Kidney (tissue), 14 donors: ENCODE measurements around the gene GGT6. TPM values are rescaled to one million over a fixed set of nuclear protein-coding genes. Genes with fewer than 3 reads are reported as not detected.

ENCODE experiments used
- DNase-seq, 5 donors: peaks; one replicate each; pipeline ENCODE4 v3.0.0-alpha.2; 2013 to 2020
- FAIRE-seq: peaks from 2 replicates; lab custom pipeline; 2012; peaks lifted over from hg19 to GRCh38; lab: Jason Lieb, UNC
- H3K27ac ChIP-seq, 2 donors: one replicate each; pipeline ENCODE4 v1.7.0; 2013; ENCODE audit warnings: low read depth in 2 of 2, low read length in 2 of 2, inconsistent platforms in 1 of 2
- H3K27me3 ChIP-seq: one replicate; pipeline ENCODE4 v1.7.1; 2013; ENCODE audit warnings: low read length, inconsistent platforms; ENCODE audit not compliant: control insufficient read depth, insufficient read depth
- H3K36me3 ChIP-seq, 3 donors: one replicate each; pipeline versions ENCODE4 v1.7.0 to v1.7.1; 2013; ENCODE audit warnings: low read length in 3 of 3, control low read depth in 1 of 3, inconsistent platforms in 1 of 3; ENCODE audit not compliant: insufficient read depth in 3 of 3, control insufficient read depth in 2 of 3
- H3K4me1 ChIP-seq, 3 donors: one replicate each; pipeline versions ENCODE4 v1.7.0 to v1.7.1; 2013; ENCODE audit warnings: low read length in 3 of 3, inconsistent platforms in 1 of 3, low read depth in 1 of 3; ENCODE audit not compliant: control insufficient read depth in 2 of 3, insufficient read depth in 2 of 3
- H3K4me3 ChIP-seq, 3 donors: one replicate each; pipeline versions ENCODE4 v1.7.0 to v1.8.1; 2013; ENCODE audit warnings: low read length in 3 of 3, control low read depth in 1 of 3, inconsistent platforms in 1 of 3
- H3K9ac ChIP-seq, 3 donors: one replicate each; pipeline versions ENCODE4 v1.7.0 to v1.7.1; 2013; ENCODE audit warnings: low read length in 3 of 3, control low read depth in 1 of 3, inconsistent platforms in 1 of 3
- H3K9me3 ChIP-seq, 3 donors: one replicate each; pipeline versions ENCODE4 v1.7.0 to v1.7.1; 2013; ENCODE audit warnings: low read length in 3 of 3, control low read depth in 1 of 3, inconsistent platforms in 1 of 3; ENCODE audit not compliant: control insufficient read depth in 2 of 3, insufficient read depth in 1 of 3
- CTCF ChIP-seq: IDR thresholded peaks from 3 replicates; pipeline ENCODE4 v1.5.1; 2012; ENCODE audit warnings: mild to moderate bottlenecking, moderate library complexity, borderline replicate concordance; ENCODE audit not compliant: insufficient read depth; ENCODE audit errors: extremely low read depth
- intact Hi-C: fragments of 100-400 bp; cut with DNase I; formaldehyde crosslinking; loops from one replicate; pipeline ENCODE4 v1.11.1; 2022
- polyA plus RNA-seq: library from polyadenylated mRNA; stranded (reverse); fragments of 350-450 nt; fragmentation: Illumina TruSeq; extraction: RNeasy Lipid Tissue Mini Kit (QIAGEN cat#74804); gene quantifications from one replicate; pipeline ENCODE4 v1.2.3, GENCODE V29; 2014; ENCODE audit warnings: low read depth, low replicate concordance; ENCODE audit not compliant: insufficient read depth
- total RNA-seq: library from RNA; stranded (reverse); fragmentation: NEBNext Ultra II Directional; extraction: Animal tissue kit (Norgen Biotek cat#: 25700); gene quantifications from one replicate; pipeline ENCODE4 v1.2.1, GENCODE V29; 2021
- donor health status: control.
- donor health status: control.
- donor health status: control.
- donor health status: control.
- donor health status: control.
- donor health status: DM: yes; HTN: yes; CAD: no.
- donor health status: Normal renal cell carcinoma (clear cell type).

Gene GGT6
- total and polyA plus RNA-seq, 2 donors from 2014 or later = 16.8 to 51.4 TPM

DNA sequence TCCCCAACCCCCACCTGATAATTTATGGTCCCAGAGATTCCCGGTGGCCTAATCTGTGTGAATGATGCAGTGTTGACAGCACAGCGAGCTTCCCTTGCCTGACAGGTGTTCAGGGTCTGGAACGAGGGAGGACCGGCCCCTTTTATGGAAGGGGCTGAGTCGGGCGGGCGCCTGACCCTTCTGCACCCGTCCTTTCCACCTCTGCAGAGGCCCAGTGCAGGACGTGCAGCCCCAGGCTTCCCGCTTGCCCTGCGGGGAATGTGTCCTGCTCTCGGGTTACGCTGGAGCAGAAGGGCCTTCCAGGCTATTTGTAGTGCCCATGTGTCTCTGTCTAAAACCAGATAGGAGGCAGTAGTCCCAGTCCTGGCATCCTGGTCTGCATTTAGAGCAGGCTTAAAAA lies 40.2 kb upstream of the GGT6 start:
- Histone ChIP-seq H3K9me3 (no peaks in the 10 kb centered on the region), H3K9ac (no peak overlapping the region), H3K36me3 (peaks cover 0 to 35% (median 4%) of the 10 kb centered on the region in 3 donors), H3K4me1 (peaks cover 0 to 3% (median 0%) of the 10 kb centered on the region in 3 donors), H3K27me3 (no peaks in the 10 kb centered on the region), H3K4me3 (no peak overlapping the region), H3K27ac (no peak overlapping the region)
- TF ChIP-seq CTCF = no peak
- no peak for FAIRE-seq
- intact Hi-C loops = no loop called here
- peak in 4 of 5 donors; percentile 75 to 85 (median 80) for DNase-seq

DNA sequence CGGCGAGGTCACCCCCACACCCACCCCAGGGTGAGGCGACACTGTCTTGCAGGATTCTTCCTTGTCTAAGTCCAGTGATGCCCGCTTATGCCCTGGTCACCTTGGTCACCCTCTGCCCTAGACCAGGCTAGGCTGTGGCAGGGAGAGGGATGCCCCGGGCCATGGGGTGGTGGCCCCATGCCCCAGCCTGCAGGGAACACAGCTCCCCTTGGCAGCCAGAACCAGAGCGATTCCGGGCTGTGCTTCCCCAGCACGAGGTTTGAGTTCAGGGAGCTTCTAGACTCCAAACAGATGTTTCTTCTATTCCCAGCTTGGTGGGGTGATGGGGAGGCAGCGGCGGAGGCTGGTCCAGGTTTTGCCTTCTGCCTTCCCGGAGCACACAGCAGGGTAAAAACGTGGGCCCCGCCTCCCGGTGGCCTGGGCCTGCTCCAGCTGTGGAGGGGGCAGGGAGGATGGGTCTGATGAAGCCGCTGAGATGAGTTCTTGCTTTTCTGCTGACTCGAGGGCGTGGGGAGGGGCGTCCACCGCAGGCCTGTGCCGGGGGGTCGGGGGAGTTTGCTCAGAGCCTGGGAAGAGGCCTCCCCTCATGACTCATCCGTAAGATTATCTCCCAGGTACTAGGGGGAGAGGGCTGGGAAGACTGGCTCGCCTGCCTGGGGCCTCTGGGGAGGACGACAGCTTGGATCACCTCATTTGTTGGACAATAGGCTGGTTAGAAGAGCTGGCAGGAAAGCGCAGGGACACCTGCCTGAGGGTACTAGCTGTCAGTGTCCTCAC lies 39.3 kb upstream of the GGT6 start:
- Histone ChIP-seq H3K27me3 (no peaks in the 10 kb centered on the region), H3K4me3 (no peak overlapping the region), H3K36me3 (peaks cover 0 to 37% (median 4%) of the 10 kb centered on the region in 3 donors), H3K4me1 (peaks cover 0 to 4% (median 0%) of the 10 kb centered on the region in 3 donors), H3K27ac (no peak overlapping the region), H3K9ac (no peak overlapping the region), H3K9me3 (no peaks in the 10 kb centered on the region)
- intact Hi-C loops = no loop called here
- no peak for TF ChIP-seq CTCF
- FAIRE-seq (no peak), DNase-seq (peak; percentile 39 to 93 (median 90))

DNA sequence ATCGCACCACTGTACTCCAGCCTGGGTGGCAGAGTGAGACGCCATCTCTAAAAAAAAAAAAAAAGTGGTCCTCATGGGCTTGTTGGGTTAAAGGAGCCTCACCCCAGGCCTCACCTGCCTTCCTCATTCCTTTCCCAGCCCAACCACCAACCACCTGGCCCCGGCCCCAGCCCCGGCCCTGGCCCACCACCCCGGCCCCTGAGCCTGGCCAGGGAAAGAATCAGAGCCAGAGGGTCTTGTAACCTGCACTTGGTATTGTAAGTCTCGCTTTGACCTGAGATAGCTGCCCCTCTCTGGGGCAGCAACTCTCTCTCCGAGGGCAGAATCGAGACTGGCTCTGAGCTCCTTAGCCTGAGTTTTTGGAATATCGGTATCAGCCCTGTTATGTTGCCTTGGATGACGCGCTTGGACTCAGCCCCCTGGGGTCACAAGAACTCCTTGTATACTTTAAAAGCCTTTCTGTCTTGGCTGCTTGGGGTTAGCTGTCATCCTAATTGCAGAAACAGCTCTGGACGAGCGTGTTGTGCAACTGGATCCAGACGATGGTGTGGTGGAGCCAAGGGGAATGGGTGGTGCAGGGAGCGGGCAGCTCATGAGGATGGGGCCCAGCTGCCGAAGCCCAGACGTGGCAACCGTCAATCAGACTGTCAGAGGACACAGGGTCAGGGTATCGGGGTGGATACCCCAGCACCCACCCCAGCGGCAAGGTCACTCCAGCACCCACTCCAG lies 38.6 kb upstream of the GGT6 start:
- Histone ChIP-seq H3K27ac (no peak overlapping the region), H3K9me3 (no peaks in the 10 kb centered on the region), H3K4me3 (no peak overlapping the region), H3K9ac (no peak overlapping the region), H3K4me1 (peaks cover 0 to 4% (median 0%) of the 10 kb centered on the region in 3 donors), H3K27me3 (no peaks in the 10 kb centered on the region), H3K36me3 (peaks cover 0 to 37% (median 4%) of the 10 kb centered on the region in 3 donors)
- intact Hi-C loops = no loop called here
- TF ChIP-seq CTCF = no peak
- DNase-seq (peak in 1 of 5 donors; percentile 26), FAIRE-seq (no peak)
